ENCODE measurements around the gene RBM4B.

RBM4B gene

GRCh38 chr11:66693356-66694055 is 15.8 kb upstream of the RBM4B start:
- DNase-seq = no peak
- Histone ChIP-seq H3K4me3 (ENCODE audit: low read depth in 1 of 2, low read length in 2 of 2) (no peak overlapping the region), H3K9ac (ENCODE audit: low read depth, low read length) (no peak overlapping the region), H3K27ac (ENCODE audit: low read length) (no peak overlapping the region), H3K9me3 (ENCODE audit: insufficient read depth, low read length, severe bottlenecking) (no peaks in the 10 kb centered on the region), H3K36me3 (ENCODE audit: insufficient read depth, low read length) (no peaks in the 10 kb centered on the region), H3K4me1 (ENCODE audit: insufficient read depth, low read length) (peaks cover 4% of the 10 kb centered on the region), H4K20me1 (ENCODE audit: insufficient read depth, low read length) (0 out of 2 replicates have a peak, but pooled peaks cover 5% of the 10 kb centered on the region), H3K79me2 (ENCODE audit: insufficient read depth, low read length) (no peaks in the 10 kb centered on the region), H3K4me2 (ENCODE audit: insufficient read depth, low read length) (no peak overlapping the region), H3K27me3 (ENCODE audit: insufficient read depth, low read length, poor library complexity) (no peaks in the 10 kb centered on the region), H2AFZ (ENCODE audit: low read depth, low read length) (no peak overlapping the region)
- no peak for TF ChIP-seq EZH2 (IDR thresholded peaks at IDR 0.05; ENCODE audit: borderline replicate concordance, low read depth, low read length, severe bottlenecking)
- TF ChIP-seq CTCF (IDR thresholded peaks at IDR 0.05; ENCODE audit: borderline replicate concordance, extremely low read depth, low read length, poor library complexity, severe bottlenecking) = no peak
- no peak for ATAC-seq (ENCODE audit: insufficient read depth, low read depth)

DNA sequence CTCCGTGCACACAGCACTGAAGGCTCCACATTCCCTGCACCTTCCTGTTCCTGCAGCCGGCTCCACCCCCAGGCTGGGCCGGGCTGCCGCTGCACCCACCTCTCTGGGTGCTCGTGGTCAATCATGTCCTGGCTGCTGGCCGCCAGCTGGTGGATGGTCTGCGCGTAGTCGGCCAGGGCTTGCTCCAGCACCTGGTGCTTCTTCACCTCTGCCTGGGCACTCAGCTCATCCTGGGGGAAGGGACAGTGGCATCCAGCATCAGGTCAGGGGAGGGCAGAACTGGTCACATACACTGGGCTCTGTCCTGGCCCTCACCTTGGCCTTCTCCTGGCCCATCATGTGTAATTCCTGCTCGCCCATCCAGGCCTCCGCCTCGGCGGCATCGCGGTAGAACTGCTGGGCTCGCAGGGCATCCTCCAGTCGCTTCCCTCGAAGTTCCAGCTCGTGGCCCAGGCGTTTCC is 15.2 kb upstream of the RBM4B start:
- H3K4me1 ChIP-seq (ENCODE audit: insufficient read depth, low read length) = peaks cover 4% of the 10 kb centered on the region
- no peak overlapping the region for H3K27ac ChIP-seq (ENCODE audit: low read length)
- no peak for ATAC-seq (ENCODE audit: insufficient read depth, low read depth)
- no peak overlapping the region for H3K4me3 ChIP-seq (ENCODE audit: low read depth in 1 of 2, low read length in 2 of 2)
- no peaks in the 10 kb centered on the region for H3K79me2 ChIP-seq (ENCODE audit: insufficient read depth, low read length)
- H2AFZ ChIP-seq (ENCODE audit: low read depth, low read length) = no peak overlapping the region
- DNase-seq = no peak
- H3K27me3 ChIP-seq (ENCODE audit: insufficient read depth, low read length, poor library complexity) = no peaks in the 10 kb centered on the region
- no peak for TF ChIP-seq CTCF (IDR thresholded peaks at IDR 0.05; ENCODE audit: borderline replicate concordance, extremely low read depth, low read length, poor library complexity, severe bottlenecking)
- TF ChIP-seq EZH2 (IDR thresholded peaks at IDR 0.05; ENCODE audit: borderline replicate concordance, low read depth, low read length, severe bottlenecking) = no peak
- H3K9me3 ChIP-seq (ENCODE audit: insufficient read depth, low read length, severe bottlenecking) = no peaks in the 10 kb centered on the region
- H3K36me3 ChIP-seq (ENCODE audit: insufficient read depth, low read length) = no peaks in the 10 kb centered on the region
- H3K9ac ChIP-seq (ENCODE audit: low read depth, low read length) = no peak overlapping the region
- H3K4me2 ChIP-seq (ENCODE audit: insufficient read depth, low read length) = no peak overlapping the region
- 0 out of 2 replicates have a peak, but pooled peaks cover 5% of the 10 kb centered on the region for H4K20me1 ChIP-seq (ENCODE audit: insufficient read depth, low read length)

DNA sequence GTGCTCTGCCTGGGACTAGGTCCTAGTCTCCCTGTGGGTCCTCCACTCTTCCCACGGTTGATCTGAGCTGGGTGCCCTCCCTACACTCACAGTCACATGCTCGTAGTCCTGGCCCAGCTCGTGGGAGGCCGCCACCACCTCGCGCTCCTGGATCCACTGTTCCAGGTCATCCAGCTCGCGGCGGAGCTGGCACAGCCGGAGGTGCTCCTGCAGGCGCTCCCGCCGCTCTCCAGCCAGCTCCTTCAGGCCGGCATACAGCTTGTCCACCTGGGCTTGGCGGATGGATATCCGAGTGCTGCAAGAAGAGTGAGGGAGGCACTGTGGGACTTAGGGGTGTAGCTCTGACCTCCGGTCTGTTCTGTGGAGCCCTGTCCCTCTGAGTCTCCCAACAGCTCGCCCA is 14.8 kb upstream of the RBM4B start:
- no peaks in the 10 kb centered on the region for H3K27me3 ChIP-seq (ENCODE audit: insufficient read depth, low read length, poor library complexity)
- no peak overlapping the region for H3K4me2 ChIP-seq (ENCODE audit: insufficient read depth, low read length)
- DNase-seq (no peak), ATAC-seq (ENCODE audit: insufficient read depth, low read depth) (no peak)
- no peak overlapping the region for H3K27ac ChIP-seq (ENCODE audit: low read length)
- no peaks in the 10 kb centered on the region for H3K79me2 ChIP-seq (ENCODE audit: insufficient read depth, low read length)
- H3K4me1 ChIP-seq (ENCODE audit: insufficient read depth, low read length) = peaks cover 4% of the 10 kb centered on the region
- no peak for TF ChIP-seq EZH2 (IDR thresholded peaks at IDR 0.05; ENCODE audit: borderline replicate concordance, low read depth, low read length, severe bottlenecking)
- no peak for TF ChIP-seq CTCF (IDR thresholded peaks at IDR 0.05; ENCODE audit: borderline replicate concordance, extremely low read depth, low read length, poor library complexity, severe bottlenecking)
- no peak overlapping the region for H3K9ac ChIP-seq (ENCODE audit: low read depth, low read length)
- H4K20me1 ChIP-seq (ENCODE audit: insufficient read depth, low read length) = 0 out of 2 replicates have a peak, but pooled peaks cover 5% of the 10 kb centered on the region
- H3K4me3 ChIP-seq (ENCODE audit: low read depth in 1 of 2, low read length in 2 of 2) = no peak overlapping the region
- H3K36me3 ChIP-seq (ENCODE audit: insufficient read depth, low read length) = no peaks in the 10 kb centered on the region
- no peak overlapping the region for H2AFZ ChIP-seq (ENCODE audit: low read depth, low read length)
- H3K9me3 ChIP-seq (ENCODE audit: insufficient read depth, low read length, severe bottlenecking) = no peaks in the 10 kb centered on the region
